ENCODE measurements around the gene FXYD6.

DNA sequence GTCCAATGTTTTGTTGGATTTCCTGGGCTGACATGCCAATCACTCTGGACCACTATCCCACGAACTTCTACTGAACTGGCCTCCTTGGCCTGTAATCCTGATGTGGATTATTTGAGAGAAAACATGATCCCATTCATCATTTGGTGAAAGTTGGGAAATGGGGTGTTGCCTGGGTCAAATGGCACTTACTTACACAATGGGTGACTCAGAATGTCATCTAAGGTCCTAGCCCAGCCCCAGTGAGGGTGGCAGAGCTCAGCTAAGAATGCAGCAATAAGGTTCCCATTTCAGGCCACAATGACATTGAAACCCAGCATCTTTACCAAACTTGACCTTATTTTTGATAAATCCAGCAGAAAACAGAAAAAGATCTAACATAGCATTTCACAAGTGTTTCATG lies 71.4 kb downstream of the FXYD6 start:
- TF ChIP-seq, protein P1, sequence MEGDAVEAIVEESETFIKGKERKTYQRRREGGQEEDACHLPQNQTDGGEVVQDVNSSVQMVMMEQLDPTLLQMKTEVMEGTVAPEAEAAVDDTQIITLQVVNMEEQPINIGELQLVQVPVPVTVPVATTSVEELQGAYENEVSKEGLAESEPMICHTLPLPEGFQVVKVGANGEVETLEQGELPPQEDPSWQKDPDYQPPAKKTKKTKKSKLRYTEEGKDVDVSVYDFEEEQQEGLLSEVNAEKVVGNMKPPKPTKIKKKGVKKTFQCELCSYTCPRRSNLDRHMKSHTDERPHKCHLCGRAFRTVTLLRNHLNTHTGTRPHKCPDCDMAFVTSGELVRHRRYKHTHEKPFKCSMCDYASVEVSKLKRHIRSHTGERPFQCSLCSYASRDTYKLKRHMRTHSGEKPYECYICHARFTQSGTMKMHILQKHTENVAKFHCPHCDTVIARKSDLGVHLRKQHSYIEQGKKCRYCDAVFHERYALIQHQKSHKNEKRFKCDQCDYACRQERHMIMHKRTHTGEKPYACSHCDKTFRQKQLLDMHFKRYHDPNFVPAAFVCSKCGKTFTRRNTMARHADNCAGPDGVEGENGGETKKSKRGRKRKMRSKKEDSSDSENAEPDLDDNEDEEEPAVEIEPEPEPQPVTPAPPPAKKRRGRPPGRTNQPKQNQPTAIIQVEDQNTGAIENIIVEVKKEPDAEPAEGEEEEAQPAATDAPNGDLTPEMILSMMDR (IDR thresholded peaks at IDR 0.05; ENCODE audit: low read depth, low read length), result no peak
- no peak for TF ChIP-seq EZH2phosphoT487 (IDR thresholded peaks at IDR 0.05; ENCODE audit: low read depth)

All from OCI-LY3 (cell line).